Liver (tissue), 9 donors: ENCODE data around the gene FRYL. TPM values are rescaled to one million over a fixed set of nuclear protein-coding genes. Genes with fewer than 3 reads are reported as not detected.

ENCODE experiments used
- DNase-seq: peaks from one replicate; pipeline ENCODE4 v3.0.0-alpha.2; 2017; ENCODE audit warnings: low spot score
- H3K27ac ChIP-seq, 2 donors: one replicate each; pipeline ENCODE4 v1.7.0; 2013; ENCODE audit warnings: inconsistent platforms in 2 of 2, low read length in 2 of 2, control low read depth in 1 of 2, low read depth in 1 of 2, mild to moderate bottlenecking in 1 of 2
- H3K27me3 ChIP-seq, 4 donors: one replicate each; pipeline versions ENCODE4 v1.6.1 to v1.7.0; 2013; ENCODE audit warnings: low read length in 3 of 4, inconsistent platforms in 1 of 4, mild to moderate bottlenecking in 1 of 4, moderate library complexity in 1 of 4; ENCODE audit not compliant: control insufficient read depth in 4 of 4, insufficient read depth in 4 of 4
- H3K36me3 ChIP-seq, 4 donors: one replicate each; pipeline versions ENCODE4 v1.6.1 to v1.7.0; 2013; ENCODE audit warnings: low read length in 3 of 4, mild to moderate bottlenecking in 3 of 4, low read depth in 1 of 4, moderate library complexity in 1 of 4; ENCODE audit not compliant: control insufficient read depth in 4 of 4, insufficient read depth in 3 of 4
- H3K4me1 ChIP-seq, 4 donors: one replicate each; pipeline versions ENCODE4 v1.6.1 to v1.7.0; 2013; ENCODE audit warnings: low read length in 3 of 4, mild to moderate bottlenecking in 3 of 4, moderate library complexity in 1 of 4; ENCODE audit not compliant: control insufficient read depth in 4 of 4, insufficient read depth in 4 of 4
- H3K4me3 ChIP-seq, 3 donors: one replicate each; pipeline versions ENCODE4 v1.6.1 to v1.7.0; 2013; ENCODE audit warnings: low read length in 3 of 3, control low read depth in 1 of 3, low read depth in 1 of 3, mild to moderate bottlenecking in 1 of 3
- H3K9ac ChIP-seq, 2 donors: one replicate each; pipeline ENCODE4 v1.7.0; 2013; ENCODE audit warnings: low read length in 2 of 2, mild to moderate bottlenecking in 2 of 2, moderate library complexity in 2 of 2, control low read depth in 1 of 2, low read depth in 1 of 2
- H3K9me3 ChIP-seq, 4 donors: one replicate each; pipeline versions ENCODE4 v1.6.1 to v1.7.0; 2013; ENCODE audit warnings: low read length in 3 of 4; ENCODE audit not compliant: control insufficient read depth in 4 of 4
- EGR1 ChIP-seq, 2 donors: IDR thresholded peaks; 2 replicates each; pipeline ENCODE4 v1.6.1; 2016 to 2018; ENCODE audit warnings: antibody characterized with exemption in 2 of 2, low read depth in 2 of 2
- FOXA1 ChIP-seq: IDR thresholded peaks from 2 replicates; pipeline ENCODE4 v1.6.1; 2016; ENCODE audit warnings: antibody characterized with exemption
- FOXA2 ChIP-seq: IDR thresholded peaks from 2 replicates; pipeline ENCODE4 v1.6.1; 2016; ENCODE audit warnings: antibody characterized with exemption
- GABPA ChIP-seq, 2 donors: IDR thresholded peaks in 1 of 2; conservative IDR thresholded peaks in 1 of 2; 2 replicates each; pipeline ENCODE4 v1.6.1; 2016; ENCODE audit warnings: antibody characterized with exemption in 2 of 2, mild to moderate bottlenecking in 1 of 2, moderate library complexity in 1 of 2
- HNF4A ChIP-seq, 2 donors: conservative IDR thresholded peaks; 2 replicates each; pipeline ENCODE4 v1.6.1; 2016; ENCODE audit warnings: antibody characterized with exemption in 2 of 2, mild to moderate bottlenecking in 2 of 2
- HNF4G ChIP-seq: IDR thresholded peaks from 2 replicates; pipeline ENCODE4 v1.6.1; 2016; ENCODE audit warnings: antibody characterized with exemption
- JUND ChIP-seq, 2 donors: IDR thresholded peaks; 2 replicates each; pipeline ENCODE4 v1.6.1; 2016; ENCODE audit warnings: antibody characterized with exemption in 2 of 2
- NR2F2 ChIP-seq: IDR thresholded peaks from 2 replicates; pipeline ENCODE4 v1.6.1; 2016; ENCODE audit warnings: antibody characterized with exemption
- RAD21 ChIP-seq, 2 donors: IDR thresholded peaks; 2 replicates each; pipeline ENCODE4 v1.6.1; 2016; ENCODE audit warnings: antibody characterized with exemption in 2 of 2, mild to moderate bottlenecking in 2 of 2
- RXRA ChIP-seq, 2 donors: IDR thresholded peaks; 2 replicates each; pipeline ENCODE4 v1.6.1; 2017 to 2018; ENCODE audit warnings: antibody characterized with exemption in 2 of 2, mild to moderate bottlenecking in 1 of 2
- SP1 ChIP-seq: IDR thresholded peaks from 2 replicates; pipeline ENCODE4 v1.6.1; 2018; ENCODE audit warnings: antibody characterized with exemption, mild to moderate bottlenecking
- TAF1 ChIP-seq: conservative IDR thresholded peaks from 2 replicates; pipeline ENCODE4 v1.6.1; 2016; ENCODE audit warnings: antibody characterized with exemption, mild to moderate bottlenecking
- YY1 ChIP-seq: IDR thresholded peaks from 2 replicates; pipeline ENCODE4 v1.6.1; 2016; ENCODE audit warnings: antibody characterized with exemption, mild to moderate bottlenecking
- WGBS: extraction: QIAGEN DNeasy Blood & Tissue Kit; methylation state at CpG from one replicate; pipeline ENCODE4 v1.1.7; 2013; 5-methylcytosine and 5-hydroxymethylcytosine counted together
- polyA plus RNA-seq, 2 donors: library from polyadenylated mRNA; stranded (reverse) in 1 of 2; unstranded in 1 of 2; fragments of 200-250 nt in 1 of 2; fragments of >200 nt in 1 of 2; fragmentation: Nextera tagmentation in 1 of 2; extraction: Ambion mirVana in 1 of 2; gene quantifications; one replicate each; pipeline versions ENCODE4 v1.2.1 to v1.2.3, GENCODE V29; 2013 to 2015
- total RNA-seq, 2 donors: library from RNA; depleted of rRNA; stranded (reverse); fragments of >200 nt; gene quantifications; one replicate each; pipeline ENCODE4 v1.2.3, GENCODE V29; 2014
- TF ChIP-seq, protein P1 (sequence below): IDR thresholded peaks from 2 replicates; pipeline ENCODE4 v1.6.1; 2016; ENCODE audit warnings: antibody characterized with exemption
- TF ChIP-seq, protein P2 (sequence below): IDR thresholded peaks from 2 replicates; pipeline ENCODE4 v1.6.1; 2016; ENCODE audit warnings: antibody characterized with exemption
- TF ChIP-seq, protein P3 (sequence below): IDR thresholded peaks from 2 replicates; pipeline ENCODE4 v1.6.1; 2016; ENCODE audit warnings: antibody characterized with exemption
- TF ChIP-seq, protein P4 (sequence below): IDR thresholded peaks from 2 replicates; pipeline ENCODE4 v1.6.1; 2016; ENCODE audit warnings: antibody characterized with exemption, mild to moderate bottlenecking
- TF ChIP-seq, protein P5 (sequence below): fragments of 150-350 bp; IDR thresholded peaks from 2 replicates; pipeline ENCODE4 v1.5.1; 2017; ENCODE audit warnings: improper control_type of control experiment, low read depth, low read length; ENCODE audit not compliant: missing input control
- donor health status: healthy.
- donor health status: healthy.
- donor health status: healthy.
- donor health status: healthy.
- donor health status: healthy.

FRYL gene
- total and polyA plus RNA-seq, 4 donors, result 5.3 to 79.0 (median 27.2) TPM

DNA sequence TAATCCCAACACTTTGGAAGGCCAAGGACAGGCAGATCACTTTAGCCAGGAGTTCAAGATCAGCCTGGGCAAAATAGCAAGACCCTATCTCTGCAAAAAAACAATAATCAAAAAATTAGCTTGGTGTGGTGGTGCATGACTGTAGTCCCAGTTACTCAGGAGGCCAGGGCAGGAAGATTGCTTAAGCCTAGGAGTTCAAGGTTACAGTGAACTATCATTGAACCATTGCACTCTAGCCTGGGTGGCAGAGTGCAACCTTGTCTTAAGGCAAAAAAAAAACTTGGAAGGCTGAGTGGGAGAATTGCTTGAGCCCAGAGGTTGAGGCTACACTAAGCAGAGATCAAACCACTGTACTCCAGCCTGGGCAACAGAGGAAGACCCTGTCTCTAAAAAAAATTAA is 5.2 kb upstream of the FRYL start (continued):
- TF ChIP-seq EGR1 (IDR thresholded peaks at IDR 0.05; ENCODE audit: low read depth in 2 of 2) (no peak), RXRA (IDR thresholded peaks at IDR 0.05) (peak; percentile 46 to 92)

DNA sequence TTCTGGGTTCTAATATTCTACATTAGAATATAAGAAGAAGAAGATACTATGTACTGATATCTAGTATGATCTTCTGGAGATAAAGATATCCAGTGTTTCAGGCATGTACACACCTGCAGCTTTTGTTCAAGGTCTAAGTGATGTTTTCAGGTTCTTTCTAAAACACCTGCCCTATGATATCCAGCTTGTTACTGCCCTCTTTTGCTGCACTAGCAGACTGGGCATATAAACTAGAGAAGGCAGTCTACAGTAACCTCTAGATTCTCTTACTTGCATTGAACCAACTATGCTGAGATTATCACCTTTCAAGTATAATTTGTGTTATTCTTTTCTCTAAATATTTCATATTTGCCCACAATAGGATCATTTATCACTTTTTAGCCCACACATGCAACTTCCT is 1.9 kb upstream of the FRYL start:
- no peak overlapping the region for H3K9ac ChIP-seq
- no peak for DNase-seq
- H3K36me3 ChIP-seq, result no peaks in the 10 kb centered on the region
- no peak overlapping the region for H3K27ac ChIP-seq
- H3K27me3 ChIP-seq, result no peaks in the 10 kb centered on the region
- H3K4me3 ChIP-seq, result no peak overlapping the region
- no peak for TF ChIP-seq SP1
- no peak for TF ChIP-seq FOXA1
- peaks cover 0 to 22% (median 11%) of the 10 kb centered on the region in 4 donors for H3K4me1 ChIP-seq
- no peaks in the 10 kb centered on the region for H3K9me3 ChIP-seq

DNA sequence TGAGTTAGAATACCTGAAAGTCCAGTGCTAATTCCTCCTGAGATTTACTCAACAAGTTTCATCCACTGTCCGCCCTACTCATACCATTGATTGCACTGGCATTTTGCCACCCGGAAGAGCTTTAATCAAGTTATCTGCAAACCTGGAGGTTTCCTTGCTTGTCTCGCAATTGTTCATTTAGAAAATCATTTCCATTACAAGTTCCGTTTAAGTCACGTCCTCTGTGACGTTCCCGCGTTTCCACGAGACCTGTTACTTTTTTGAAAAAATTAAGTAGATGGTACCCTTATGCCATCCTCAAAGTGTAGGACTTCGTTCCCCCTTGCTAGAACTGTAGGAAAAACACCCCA is 761 bp upstream of the FRYL start:
- no peaks in the 10 kb centered on the region for H3K9me3 ChIP-seq
- H3K36me3 ChIP-seq, result no peaks in the 10 kb centered on the region
- peaks cover 0 to 25% (median 11%) of the 10 kb centered on the region in 4 donors for H3K4me1 ChIP-seq
- TF ChIP-seq, protein P1, sequence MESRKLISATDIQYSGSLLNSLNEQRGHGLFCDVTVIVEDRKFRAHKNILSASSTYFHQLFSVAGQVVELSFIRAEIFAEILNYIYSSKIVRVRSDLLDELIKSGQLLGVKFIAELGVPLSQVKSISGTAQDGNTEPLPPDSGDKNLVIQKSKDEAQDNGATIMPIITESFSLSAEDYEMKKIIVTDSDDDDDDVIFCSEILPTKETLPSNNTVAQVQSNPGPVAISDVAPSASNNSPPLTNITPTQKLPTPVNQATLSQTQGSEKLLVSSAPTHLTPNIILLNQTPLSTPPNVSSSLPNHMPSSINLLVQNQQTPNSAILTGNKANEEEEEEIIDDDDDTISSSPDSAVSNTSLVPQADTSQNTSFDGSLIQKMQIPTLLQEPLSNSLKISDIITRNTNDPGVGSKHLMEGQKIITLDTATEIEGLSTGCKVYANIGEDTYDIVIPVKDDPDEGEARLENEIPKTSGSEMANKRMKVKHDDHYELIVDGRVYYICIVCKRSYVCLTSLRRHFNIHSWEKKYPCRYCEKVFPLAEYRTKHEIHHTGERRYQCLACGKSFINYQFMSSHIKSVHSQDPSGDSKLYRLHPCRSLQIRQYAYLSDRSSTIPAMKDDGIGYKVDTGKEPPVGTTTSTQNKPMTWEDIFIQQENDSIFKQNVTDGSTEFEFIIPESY, result no peak
- TF ChIP-seq, protein P2, sequence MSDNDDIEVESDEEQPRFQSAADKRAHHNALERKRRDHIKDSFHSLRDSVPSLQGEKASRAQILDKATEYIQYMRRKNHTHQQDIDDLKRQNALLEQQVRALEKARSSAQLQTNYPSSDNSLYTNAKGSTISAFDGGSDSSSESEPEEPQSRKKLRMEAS, result no peak
- no peak for TF ChIP-seq RXRA (IDR thresholded peaks at IDR 0.05)
- TF ChIP-seq RAD21 (IDR thresholded peaks at IDR 0.05), result no peak
- no peak for TF ChIP-seq SP1
- TF ChIP-seq HNF4A (conservative IDR thresholded peaks at IDR 0.05), result no peak
- TF ChIP-seq EGR1 (IDR thresholded peaks at IDR 0.05; ENCODE audit: low read depth in 2 of 2), result no peak
- no peak for TF ChIP-seq FOXA2
- no peak for TF ChIP-seq JUND (IDR thresholded peaks at IDR 0.05)
- no peak for TF ChIP-seq TAF1
- TF ChIP-seq, protein P3, sequence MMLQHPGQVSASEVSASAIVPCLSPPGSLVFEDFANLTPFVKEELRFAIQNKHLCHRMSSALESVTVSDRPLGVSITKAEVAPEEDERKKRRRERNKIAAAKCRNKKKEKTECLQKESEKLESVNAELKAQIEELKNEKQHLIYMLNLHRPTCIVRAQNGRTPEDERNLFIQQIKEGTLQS, result no peak
- TF ChIP-seq GABPA (IDR thresholded peaks at IDR 0.05 in 1 of 2, conservative IDR thresholded peaks at IDR 0.05 in 1 of 2), result no peak
- no peak for TF ChIP-seq NR2F2
- TF ChIP-seq, protein P4, sequence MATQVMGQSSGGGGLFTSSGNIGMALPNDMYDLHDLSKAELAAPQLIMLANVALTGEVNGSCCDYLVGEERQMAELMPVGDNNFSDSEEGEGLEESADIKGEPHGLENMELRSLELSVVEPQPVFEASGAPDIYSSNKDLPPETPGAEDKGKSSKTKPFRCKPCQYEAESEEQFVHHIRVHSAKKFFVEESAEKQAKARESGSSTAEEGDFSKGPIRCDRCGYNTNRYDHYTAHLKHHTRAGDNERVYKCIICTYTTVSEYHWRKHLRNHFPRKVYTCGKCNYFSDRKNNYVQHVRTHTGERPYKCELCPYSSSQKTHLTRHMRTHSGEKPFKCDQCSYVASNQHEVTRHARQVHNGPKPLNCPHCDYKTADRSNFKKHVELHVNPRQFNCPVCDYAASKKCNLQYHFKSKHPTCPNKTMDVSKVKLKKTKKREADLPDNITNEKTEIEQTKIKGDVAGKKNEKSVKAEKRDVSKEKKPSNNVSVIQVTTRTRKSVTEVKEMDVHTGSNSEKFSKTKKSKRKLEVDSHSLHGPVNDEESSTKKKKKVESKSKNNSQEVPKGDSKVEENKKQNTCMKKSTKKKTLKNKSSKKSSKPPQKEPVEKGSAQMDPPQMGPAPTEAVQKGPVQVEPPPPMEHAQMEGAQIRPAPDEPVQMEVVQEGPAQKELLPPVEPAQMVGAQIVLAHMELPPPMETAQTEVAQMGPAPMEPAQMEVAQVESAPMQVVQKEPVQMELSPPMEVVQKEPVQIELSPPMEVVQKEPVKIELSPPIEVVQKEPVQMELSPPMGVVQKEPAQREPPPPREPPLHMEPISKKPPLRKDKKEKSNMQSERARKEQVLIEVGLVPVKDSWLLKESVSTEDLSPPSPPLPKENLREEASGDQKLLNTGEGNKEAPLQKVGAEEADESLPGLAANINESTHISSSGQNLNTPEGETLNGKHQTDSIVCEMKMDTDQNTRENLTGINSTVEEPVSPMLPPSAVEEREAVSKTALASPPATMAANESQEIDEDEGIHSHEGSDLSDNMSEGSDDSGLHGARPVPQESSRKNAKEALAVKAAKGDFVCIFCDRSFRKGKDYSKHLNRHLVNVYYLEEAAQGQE, result no peak
- TF ChIP-seq HNF4G, result no peak
- no peak for TF ChIP-seq FOXA1
- TF ChIP-seq, protein P5, sequence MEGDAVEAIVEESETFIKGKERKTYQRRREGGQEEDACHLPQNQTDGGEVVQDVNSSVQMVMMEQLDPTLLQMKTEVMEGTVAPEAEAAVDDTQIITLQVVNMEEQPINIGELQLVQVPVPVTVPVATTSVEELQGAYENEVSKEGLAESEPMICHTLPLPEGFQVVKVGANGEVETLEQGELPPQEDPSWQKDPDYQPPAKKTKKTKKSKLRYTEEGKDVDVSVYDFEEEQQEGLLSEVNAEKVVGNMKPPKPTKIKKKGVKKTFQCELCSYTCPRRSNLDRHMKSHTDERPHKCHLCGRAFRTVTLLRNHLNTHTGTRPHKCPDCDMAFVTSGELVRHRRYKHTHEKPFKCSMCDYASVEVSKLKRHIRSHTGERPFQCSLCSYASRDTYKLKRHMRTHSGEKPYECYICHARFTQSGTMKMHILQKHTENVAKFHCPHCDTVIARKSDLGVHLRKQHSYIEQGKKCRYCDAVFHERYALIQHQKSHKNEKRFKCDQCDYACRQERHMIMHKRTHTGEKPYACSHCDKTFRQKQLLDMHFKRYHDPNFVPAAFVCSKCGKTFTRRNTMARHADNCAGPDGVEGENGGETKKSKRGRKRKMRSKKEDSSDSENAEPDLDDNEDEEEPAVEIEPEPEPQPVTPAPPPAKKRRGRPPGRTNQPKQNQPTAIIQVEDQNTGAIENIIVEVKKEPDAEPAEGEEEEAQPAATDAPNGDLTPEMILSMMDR, result no peak
- no peak for TF ChIP-seq YY1
- WGBS, result 2% methylated on average over 10 of the region's 10 CpGs
- no peaks in the 10 kb centered on the region for H3K27me3 ChIP-seq
- H3K4me3 ChIP-seq, result peak overlapping the region; percentile 61 to 95 (median 92)
- DNase-seq, result no peak
- H3K9ac ChIP-seq, result peak overlapping the region; percentile 36 to 97
- H3K27ac ChIP-seq, result peak overlapping the region; percentile 90
